GM19239 (cell line): ENCODE data around the gene HIVEP2.

ENCODE experiments used
- DNase-seq: peaks from one replicate; pipeline ENCODE4 v3.0.0; 2011; ENCODE audit warnings: low spot score; ENCODE audit not compliant: insufficient read length
- FAIRE-seq: peaks from 2 replicates; lab custom pipeline; 2011; peaks lifted over from hg19 to GRCh38; lab: Jason Lieb, UNC

HIVEP2 gene

GRCh38 chr6:142721215-142721920 lies 223.6 kb downstream of the HIVEP2 start:
- FAIRE-seq (no peak), DNase-seq (no peak)

- DNase-seq (no peak), FAIRE-seq (no peak)
These were observed 226.2 kb downstream of the HIVEP2 start for GRCh38 chr6:142718667-142719191.

- FAIRE-seq (no peak), DNase-seq (no peak)
These were observed 228.9 kb downstream of the HIVEP2 start for GRCh38 chr6:142716097-142716496.

- DNase-seq (no peak), FAIRE-seq (peak; percentile 70)
These were observed 229.8 kb downstream of the HIVEP2 start for GRCh38 chr6:142714951-142715785.

GRCh38 chr6:142713959-142714358 lies 231.0 kb downstream of the HIVEP2 start:
- DNase-seq (no peak), FAIRE-seq (no peak)

GRCh38 chr6:142712231-142712630 lies 232.7 kb downstream of the HIVEP2 start:
- FAIRE-seq = no peak

GRCh38 chr6:142708651-142709050 lies 236.3 kb downstream of the HIVEP2 start:
- FAIRE-seq (no peak), DNase-seq (no peak)

More at GRCh38 chr6:142712231-142712630, 232.7 kb downstream of the HIVEP2 start:
- DNase-seq = no peak

GRCh38 chr6:142707255-142707654 lies 237.7 kb downstream of the HIVEP2 start:
- FAIRE-seq = no peak

GRCh38 chr6:142706210-142706609 lies 238.8 kb downstream of the HIVEP2 start:
- no peak for DNase-seq
- FAIRE-seq = peak; percentile 63

More at GRCh38 chr6:142707255-142707654, 237.7 kb downstream of the HIVEP2 start:
- DNase-seq = no peak

- FAIRE-seq (no peak), DNase-seq (no peak)
These were observed 239.9 kb downstream of the HIVEP2 start for GRCh38 chr6:142705054-142705453.

- DNase-seq (no peak), FAIRE-seq (peak; percentile 60)
These were observed 242.2 kb downstream of the HIVEP2 start for GRCh38 chr6:142702501-142703460.
